GM19023 (cell line): ENCODE measurements around the gene TULP1.

Experiments used
- ATAC-seq: cut with Tn5 transposase; IDR thresholded peaks from one replicate; pipeline ENCODE4 v1.9.1; 2021; ENCODE audit warnings: mild to moderate bottlenecking, moderate library complexity; ENCODE audit not compliant: unreplicated experiment

The TULP1 gene

GRCh38 chr6:35497571-35498421 is 14.9 kb downstream of the TULP1 start:
- ATAC-seq = no peak

GRCh38 chr6:35496841-35497570 is 15.7 kb downstream of the TULP1 start, which contains the start of gene TEAD3:
Gene TEAD3, minus strand, starts transcription at chr6:35497079.
- ATAC-seq = no peak

- ATAC-seq = no peak
Measured at GRCh38 chr6:35496036-35496840, 16.5 kb downstream of the TULP1 start.

DNA sequence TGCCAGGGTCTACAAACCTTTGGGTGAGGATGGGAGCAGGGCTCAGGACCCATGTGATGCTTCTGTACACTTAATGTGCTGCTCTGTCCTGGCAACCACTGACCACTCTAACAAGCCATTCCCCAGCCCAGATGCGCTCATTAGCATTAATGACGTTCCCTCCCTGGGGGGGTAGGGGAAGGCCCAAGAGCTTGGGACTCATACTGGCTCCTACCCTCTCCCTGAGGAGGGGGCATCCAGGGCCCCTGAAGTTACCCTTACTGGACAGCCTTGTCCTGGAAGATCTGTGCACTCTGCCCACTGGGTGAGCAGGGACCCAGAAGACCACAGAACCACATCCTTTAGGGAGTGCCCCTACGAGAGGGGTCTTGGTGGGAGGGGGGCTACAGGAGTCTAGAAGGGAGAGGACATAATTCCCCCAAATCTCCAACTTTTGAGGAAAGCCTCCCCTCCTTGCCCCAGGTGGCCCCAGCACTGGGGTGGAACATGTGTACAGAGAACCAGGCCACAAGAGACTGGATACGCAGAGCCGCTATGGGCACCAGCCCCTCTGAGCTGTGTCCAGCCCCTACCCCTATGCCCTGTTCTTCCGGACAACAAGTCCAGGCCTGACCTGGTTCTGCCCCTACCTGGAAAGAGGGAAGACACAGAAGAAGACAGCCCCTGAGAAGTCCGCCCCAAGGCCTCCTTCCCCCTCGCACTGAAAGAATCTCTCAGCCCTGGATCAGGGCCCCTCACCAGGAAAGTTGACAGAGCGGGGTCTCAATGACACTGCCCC is 17.2 kb downstream of the TULP1 start:
- ATAC-seq = no peak

DNA sequence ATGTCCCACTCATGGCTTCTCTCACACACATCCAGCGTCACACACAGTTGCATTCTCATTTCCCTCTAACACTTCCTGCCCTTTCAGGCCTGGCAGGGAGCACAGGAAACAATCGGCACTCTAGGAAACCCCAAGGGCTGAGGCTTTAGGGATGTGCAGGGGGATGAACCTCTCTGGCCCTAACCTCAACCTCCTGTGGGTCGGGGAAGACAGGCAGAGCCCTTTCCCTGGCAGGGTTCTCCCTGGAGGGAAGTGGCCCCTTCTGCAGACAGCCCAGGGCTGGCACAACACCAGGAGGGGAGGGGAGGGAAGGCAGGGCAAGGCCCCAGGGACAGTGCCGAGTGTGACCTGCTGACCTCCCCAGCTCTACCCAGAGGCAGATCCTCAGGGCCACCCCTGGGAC is 18.5 kb downstream of the TULP1 start:
- no peak for ATAC-seq

- no peak for ATAC-seq
Measured at GRCh38 chr6:35493307-35493983, 19.3 kb downstream of the TULP1 start.

DNA sequence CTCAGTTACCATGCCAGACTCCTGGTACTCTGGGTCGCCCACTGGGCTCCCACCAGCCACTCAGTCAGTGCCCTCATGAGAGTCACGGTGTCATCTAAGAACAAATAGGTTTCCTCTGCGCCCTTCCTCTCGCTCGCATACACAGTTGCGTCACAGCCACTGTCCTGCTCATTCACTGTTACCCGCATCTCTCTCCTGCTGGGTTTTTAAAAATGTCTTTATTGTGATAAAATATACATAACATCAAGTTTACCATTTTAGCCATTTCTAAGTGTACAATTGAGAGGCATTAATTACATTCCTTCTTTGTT is 19.8 kb downstream of the TULP1 start:
- no peak for ATAC-seq

DNA sequence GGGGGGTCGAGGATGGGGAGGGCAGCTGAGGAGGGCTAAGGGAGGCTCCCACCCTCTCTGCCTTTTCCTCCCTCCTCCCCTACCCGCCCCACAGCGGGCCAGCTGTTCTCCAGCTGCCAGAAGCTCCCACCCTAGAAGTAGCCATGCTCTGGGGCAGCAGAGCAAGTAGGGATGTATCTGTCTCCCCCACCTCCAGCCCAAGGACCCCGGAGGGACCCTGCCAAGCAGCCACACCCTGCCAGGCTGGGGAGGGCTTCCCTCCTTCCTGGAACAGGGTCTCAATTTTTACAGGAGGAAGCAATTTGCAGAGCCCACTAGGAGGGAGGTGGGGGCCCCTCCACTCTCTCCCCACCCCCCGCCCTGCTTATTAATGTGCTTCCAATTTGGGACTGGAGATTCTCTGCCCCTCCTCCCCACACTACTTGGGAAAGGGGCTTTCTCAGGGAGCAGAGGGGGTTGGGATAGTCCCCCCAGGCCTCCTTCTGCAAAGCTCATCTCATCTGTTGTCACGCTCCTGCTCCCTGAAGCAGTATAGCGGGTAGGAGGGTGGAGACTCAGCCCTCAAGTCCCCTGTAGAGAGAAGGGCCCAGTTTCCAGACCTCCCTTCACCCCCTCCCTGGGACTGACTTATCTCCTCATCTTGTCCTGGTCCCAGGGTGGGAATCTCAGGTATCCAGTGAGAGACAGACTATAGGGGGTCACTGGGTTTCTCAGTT is 20.3 kb downstream of the TULP1 start:
- no peak for ATAC-seq

DNA sequence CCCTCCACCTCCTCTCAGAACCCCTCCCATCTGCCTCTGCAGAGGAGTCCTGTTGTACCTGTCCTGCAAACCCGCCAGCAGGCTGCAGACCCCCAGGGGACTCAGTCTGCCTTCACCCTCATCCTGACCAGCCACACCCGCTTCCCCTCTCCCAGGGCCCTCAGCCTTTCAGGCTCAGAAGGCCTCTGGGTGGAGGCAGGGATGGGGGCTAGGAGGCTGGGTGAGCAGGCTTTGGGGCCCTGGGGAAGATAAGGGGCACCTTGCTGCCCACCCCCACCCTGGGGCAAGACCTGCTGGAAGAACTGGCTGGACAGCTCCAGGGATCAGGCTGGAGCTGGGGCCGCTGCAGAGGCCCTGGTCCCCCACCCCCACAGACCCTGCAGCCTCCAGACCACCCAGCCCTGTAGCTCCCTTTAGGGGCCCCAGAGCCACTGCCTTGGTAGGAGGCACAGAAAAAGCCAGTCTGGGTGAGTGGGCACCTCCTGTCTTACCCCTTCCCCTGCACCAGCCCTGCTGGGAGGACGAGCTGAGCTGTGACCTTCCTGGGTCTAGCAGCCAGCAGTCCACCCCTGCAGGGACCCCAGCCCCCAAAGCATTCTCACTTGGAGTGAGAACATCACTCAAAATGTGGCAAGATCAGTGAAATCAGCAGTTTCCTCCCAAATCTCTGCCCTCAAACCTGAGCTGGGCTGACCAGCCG is 21.0 kb downstream of the TULP1 start:
- no peak for ATAC-seq

- ATAC-seq = no peak
Measured at GRCh38 chr6:35490821-35491557, 21.7 kb downstream of the TULP1 start.

- ATAC-seq = no peak
Measured at GRCh38 chr6:35489995-35490791, 22.5 kb downstream of the TULP1 start.

DNA sequence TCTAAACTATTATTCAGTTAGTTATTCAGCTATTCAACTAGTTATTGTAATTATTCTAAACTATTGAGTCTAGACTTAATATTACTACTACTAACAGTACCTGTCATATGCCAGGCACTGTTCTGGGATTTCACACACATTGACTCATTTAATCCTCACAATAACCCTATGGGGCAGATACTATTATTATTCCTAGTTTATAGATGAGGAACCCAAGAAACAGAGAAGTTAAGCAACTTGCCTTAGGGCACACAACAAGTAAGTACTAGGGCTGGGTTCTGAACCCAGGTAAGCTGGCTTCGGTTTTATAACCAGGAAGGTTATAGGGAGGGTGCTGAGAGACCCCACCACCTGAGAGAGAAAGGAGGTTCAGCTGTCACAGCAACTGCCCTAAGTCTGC is 23.6 kb downstream of the TULP1 start:
- no peak for ATAC-seq

DNA sequence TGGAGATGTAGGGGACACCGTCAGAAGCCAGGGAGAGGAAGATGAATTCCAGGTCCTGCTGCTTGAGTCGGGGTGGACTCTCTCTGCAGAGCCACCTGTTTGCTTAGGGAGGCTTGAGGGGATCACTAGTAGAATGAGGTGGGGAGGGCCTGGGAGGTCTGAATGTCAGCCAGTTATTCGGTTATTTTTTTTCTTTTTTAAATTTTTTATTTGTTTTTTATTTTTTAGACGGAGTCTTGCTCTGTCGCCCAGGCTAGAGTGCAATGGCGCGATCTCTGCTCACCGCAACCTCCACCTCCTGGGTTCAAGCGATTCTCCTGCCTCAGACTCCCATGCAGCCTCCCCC is 24.2 kb downstream of the TULP1 start:
- ATAC-seq = no peak

DNA sequence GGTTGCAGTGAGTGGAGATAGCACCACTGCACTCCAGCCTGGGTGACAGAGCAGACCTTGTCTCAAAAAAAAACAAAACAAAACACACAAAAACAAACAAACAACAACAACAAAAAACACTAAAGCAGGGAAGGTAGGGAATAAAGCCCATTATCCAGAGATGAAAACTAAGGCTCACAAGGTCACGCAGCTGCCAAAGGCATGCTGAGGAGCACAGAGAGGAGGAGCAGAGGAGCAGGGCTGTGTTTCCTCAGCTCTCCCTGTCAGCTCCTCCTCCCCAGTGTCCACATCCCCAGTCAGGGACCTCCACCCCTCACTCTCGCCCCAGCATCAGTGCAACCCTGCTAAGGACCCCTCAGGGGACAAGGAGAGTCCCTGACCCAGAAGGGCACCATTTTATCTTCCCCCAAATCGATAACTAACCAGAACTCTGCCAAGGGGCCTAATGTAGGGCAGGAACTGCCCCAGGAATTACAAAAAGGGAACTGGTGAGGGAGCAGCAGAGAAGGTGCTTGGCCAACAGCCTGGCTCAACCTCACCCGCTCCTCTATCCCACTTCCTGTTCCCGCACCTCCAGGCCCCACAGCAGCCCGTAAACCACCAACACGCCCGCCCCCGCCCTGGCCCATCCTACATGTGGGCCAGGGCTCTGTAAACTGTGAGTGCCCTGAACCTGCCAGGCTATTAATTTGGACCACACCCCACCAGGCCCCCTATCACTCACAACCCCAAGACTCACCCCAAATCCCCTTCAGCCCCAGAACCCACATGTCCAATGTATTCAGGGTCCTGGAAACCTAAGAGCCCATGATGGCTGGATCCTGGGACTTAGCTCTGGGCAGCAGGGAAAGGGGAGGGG is 24.8 kb downstream of the TULP1 start:
- ATAC-seq = no peak

DNA sequence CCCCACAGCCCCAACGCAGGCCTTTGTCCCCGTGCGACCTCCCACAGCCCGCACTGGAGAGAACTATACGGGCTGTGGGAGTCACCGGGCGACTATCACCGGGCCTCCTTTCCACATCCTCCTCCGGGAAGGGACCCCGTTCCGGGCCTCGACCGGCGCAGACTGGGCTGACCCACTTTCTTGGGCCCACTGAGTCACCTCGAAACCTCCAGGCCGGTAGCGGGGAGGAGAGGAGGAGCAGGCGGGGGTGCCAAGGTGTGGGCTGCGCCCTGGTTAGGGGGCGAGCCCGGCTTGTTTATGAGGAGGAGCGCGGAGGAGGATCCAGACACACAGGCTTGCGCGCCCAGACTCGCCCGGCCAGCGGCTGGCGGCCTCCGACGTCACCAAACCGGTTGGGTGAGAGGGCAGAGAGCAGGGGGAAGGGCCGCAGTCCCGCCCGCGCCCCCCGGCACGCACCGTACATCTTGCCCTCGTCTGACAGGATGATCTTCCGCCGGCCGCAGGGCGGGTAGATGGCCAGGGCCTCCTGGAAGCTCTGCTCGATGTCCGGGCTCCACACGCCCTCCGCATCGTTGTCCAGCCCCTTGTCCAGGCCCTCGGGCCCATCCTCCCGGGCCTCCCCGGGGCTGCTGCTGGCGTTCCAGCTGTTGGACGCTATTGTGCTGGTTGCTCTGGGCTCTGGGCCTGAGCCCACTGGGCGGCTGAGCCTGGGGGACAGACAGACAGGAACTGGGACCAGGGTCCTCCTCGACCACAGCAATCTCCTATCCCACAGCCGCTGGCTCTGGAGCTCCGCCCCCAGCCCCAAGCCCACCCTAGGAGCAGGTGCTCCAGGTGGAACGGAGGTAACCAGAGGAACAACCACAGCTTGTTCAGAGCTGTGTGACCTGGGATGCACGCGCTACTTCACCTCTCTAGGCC is 26.4 kb downstream of the TULP1 start:
- no peak for ATAC-seq
